Stimulated activated naive CD4-positive, alpha-beta T cell (primary cell): ENCODE results near the gene SDHAF2.
A peak's percentile ranks its signal among the peaks of the same experiment; 100 is the strongest.
"Not testable (repeated sequence)": the region's sequence is repeated elsewhere in the genome, so short reads cannot be mapped to it uniquely, and the experiment has no call there.

Source experiments
- DNase-seq, 6 experiments: peaks; one replicate each; lab custom pipeline; 2025; lab: John Stamatoyannopoulos, UW

Gene SDHAF2

GRCh38 chr11:61476371-61476770, 46.4 kb downstream of the SDHAF2 start:
- DNase-seq = no peak

- no peak for DNase-seq
Measured at GRCh38 chr11:61477126-61477525, 47.2 kb downstream of the SDHAF2 start.

GRCh38 chr11:61477727-61478148, 47.8 kb downstream of the SDHAF2 start:
- peak in 5 of 6 experiments; percentile 22 to 56 (median 40) for DNase-seq

GRCh38 chr11:61479360-61480058, 49.6 kb downstream of the SDHAF2 start:
- not testable (repeated sequence) for DNase-seq

- DNase-seq = no peak
Measured at GRCh38 chr11:61480261-61480993, 50.5 kb downstream of the SDHAF2 start.

GRCh38 chr11:61480994-61481335, 51.0 kb downstream of the SDHAF2 start:
- no peak for DNase-seq

- no peak for DNase-seq
Measured at GRCh38 chr11:61481806-61482205, 51.9 kb downstream of the SDHAF2 start.

GRCh38 chr11:61482513-61482912, 52.6 kb downstream of the SDHAF2 start:
- peak in 1 of 6 experiments; percentile 4 for DNase-seq

- no peak for DNase-seq
Measured at GRCh38 chr11:61484541-61484940, 54.6 kb downstream of the SDHAF2 start.

- no peak for DNase-seq
Measured at GRCh38 chr11:61485080-61485479, 55.2 kb downstream of the SDHAF2 start.

GRCh38 chr11:61486011-61486620, 56.2 kb downstream of the SDHAF2 start:
- DNase-seq = no peak

- DNase-seq = no peak
Measured at GRCh38 chr11:61486779-61487178, 56.9 kb downstream of the SDHAF2 start.

GRCh38 chr11:61487342-61488025, 57.6 kb downstream of the SDHAF2 start:
- no peak for DNase-seq

GRCh38 chr11:61488651-61489291, 58.8 kb downstream of the SDHAF2 start:
- DNase-seq = no peak

- DNase-seq = no peak
Measured at GRCh38 chr11:61489833-61490721, 60.2 kb downstream of the SDHAF2 start.

- no peak for DNase-seq
Measured at GRCh38 chr11:61491736-61492395, 61.9 kb downstream of the SDHAF2 start.

- no peak for DNase-seq
Measured at GRCh38 chr11:61494381-61494961, 64.5 kb downstream of the SDHAF2 start.

- DNase-seq = no peak
Measured at GRCh38 chr11:61495801-61496601, 66.1 kb downstream of the SDHAF2 start.
